Choroid plexus epithelial cell (primary cell): ENCODE data around the gene PPP1CA.

Experiments used
- DNase-seq: peaks from one replicate; pipeline ENCODE4 v3.0.0-alpha.2; 2010; ENCODE audit warnings: low read depth
- H3K4me3 ChIP-seq: 2 replicates; pipeline ENCODE4 v1.5.1; 2011; ENCODE audit warnings: low read depth, mild to moderate bottlenecking, control low read depth, low read length, moderate library complexity
- CTCF ChIP-seq: conservative IDR thresholded peaks from 2 replicates; pipeline ENCODE4 v1.5.1; 2011; ENCODE audit warnings: low read depth, mild to moderate bottlenecking, control low read depth, inconsistent platforms, low read length, moderate library complexity

Gene PPP1CA

DNA sequence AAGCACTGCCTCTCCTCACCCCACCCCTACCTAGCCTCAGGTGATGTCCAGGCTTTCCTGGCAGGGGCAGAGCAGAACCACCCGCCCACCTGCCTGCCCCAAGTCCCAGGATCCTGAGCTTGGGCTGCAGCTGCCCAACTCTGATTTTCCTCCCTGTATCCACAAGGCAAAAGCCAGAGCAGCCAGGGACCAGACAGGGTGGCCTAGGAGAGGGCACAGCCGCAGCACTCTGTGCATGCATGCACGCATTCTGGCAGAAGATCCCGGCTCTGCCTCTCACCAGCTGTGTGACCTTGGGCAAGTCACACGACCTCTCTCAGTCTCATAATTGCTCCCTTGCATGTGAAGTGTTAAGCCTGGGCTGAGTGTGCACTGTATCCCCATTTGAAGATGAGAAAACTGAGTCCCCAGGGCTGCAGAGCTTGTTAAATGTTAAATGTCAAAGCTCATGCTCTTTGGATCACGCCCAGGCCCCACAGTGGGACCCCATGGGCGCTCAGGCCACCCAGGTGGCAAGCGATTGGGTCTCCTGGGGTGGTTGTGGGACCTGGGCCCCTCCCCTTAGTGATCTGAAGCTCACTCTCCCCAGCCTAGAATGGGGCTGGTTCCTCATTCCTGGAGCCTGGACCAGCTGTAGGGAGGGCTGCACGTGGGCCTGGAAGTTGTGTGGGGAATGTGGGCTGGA, 11.0 kb upstream of the PPP1CA start:
- TF ChIP-seq CTCF = no peak
- DNase-seq = no peak
- H3K4me3 ChIP-seq = no peak overlapping the region

GRCh38 chr11:67411785-67412152, 10.1 kb upstream of the PPP1CA start:
- no peak for TF ChIP-seq CTCF
- DNase-seq = no peak
- H3K4me3 ChIP-seq = no peak overlapping the region

- TF ChIP-seq CTCF = no peak
- no peak for DNase-seq
- H3K4me3 ChIP-seq = no peak overlapping the region
These were observed 9.5 kb upstream of the PPP1CA start for GRCh38 chr11:67410984-67411784.

DNA sequence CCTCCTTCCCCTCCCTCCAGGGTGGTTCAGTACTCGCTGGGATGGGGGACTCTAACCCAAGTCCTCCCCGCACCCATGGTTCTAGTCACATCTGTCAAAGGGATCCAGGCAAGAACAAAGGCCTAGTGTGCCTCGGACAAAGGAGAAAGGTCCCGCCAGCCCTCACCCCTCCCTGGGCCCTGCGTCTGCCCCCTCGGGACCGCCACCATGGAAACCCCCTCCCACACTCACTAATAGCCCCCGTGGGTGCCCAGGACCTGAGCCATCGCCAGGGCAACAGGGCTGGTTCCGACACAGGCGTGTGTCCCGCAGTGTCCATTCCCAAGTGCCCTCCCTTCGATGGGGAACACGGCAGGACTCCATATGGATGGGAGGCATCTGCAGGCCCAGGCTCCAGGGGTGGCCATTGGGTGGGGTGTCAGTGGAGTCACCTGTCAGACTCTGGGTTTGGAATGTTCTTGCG, 8.7 kb upstream of the PPP1CA start:
- no peak for TF ChIP-seq CTCF
- DNase-seq = no peak
- no peak overlapping the region for H3K4me3 ChIP-seq

DNA sequence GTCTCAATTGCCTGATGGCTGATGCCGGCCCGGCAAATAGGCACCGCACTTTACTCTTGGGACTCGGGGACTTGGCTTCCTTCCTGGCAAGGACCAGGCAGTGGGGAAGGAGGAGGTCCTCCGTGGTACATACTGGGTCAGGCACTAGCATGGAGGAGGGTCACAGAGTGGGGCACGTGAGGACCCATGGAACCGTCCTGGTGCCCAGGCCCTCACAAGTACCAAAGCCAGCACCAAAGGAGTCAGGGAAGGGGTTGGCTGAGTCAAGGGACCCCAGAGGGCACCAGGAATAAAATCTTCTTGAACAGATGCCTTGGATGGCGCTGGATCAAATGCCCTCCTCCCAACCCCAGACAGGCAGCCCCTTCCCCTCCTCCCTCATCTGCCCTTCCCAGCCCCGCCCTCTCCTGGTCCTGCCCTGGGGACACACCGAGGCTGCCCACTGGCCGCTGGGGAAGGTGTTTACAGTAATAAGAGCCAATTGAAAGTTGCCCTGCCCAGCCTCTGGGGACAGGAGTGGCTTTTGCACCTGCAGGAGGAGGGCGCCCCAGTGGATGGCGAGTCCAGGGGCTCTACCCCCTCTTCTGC, 8.2 kb upstream of the PPP1CA start:
- H3K4me3 ChIP-seq = no peak overlapping the region
- TF ChIP-seq CTCF = no peak
- DNase-seq = no peak

DNA sequence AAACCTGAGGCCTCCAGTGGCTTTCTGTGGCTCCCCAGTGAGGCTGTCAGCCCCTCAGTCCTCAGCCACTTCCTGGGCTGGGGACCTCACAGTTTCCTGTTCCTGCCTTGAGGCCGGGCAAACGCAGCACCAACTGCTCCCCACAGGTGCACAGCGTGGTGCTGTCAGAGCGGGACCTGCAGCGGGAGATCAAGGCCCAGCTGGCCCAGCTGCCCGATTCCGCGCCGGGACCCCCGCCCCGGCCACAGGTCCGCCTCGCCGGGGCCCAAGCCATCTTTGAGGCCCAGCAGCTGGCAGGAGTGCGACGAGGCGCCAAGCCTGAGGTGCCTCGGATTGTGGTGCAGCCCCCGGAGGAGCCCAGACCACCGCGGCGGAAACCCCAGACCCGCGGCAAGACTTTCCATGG, 7.6 kb upstream of the PPP1CA start:
- DNase-seq = no peak
- H3K4me3 ChIP-seq = no peak overlapping the region
- TF ChIP-seq CTCF = no peak
